ENCODE data around the gene MED16.

- TF ChIP-seq POLR2A (IDR thresholded peaks at IDR 0.05): no peak
- no peak for TF ChIP-seq CTCF (IDR thresholded peaks at IDR 0.05)
- TF ChIP-seq POLR2AphosphoS5 (IDR thresholded peaks at IDR 0.05): no peak
- no peak for TF ChIP-seq EP300 (IDR thresholded peaks at IDR 0.05)
These were observed 34.7 kb downstream of the MED16 start for GRCh38 chr19:858284-858683.
